HG03432 (cell line): Measurements from ENCODE around the gene ACSS1.

Source experiments
- ATAC-seq: cut with Tn5 transposase; IDR thresholded peaks from one replicate; pipeline ENCODE4 v1.9.1; 2021; ENCODE audit warnings: mild to moderate bottlenecking, moderate library complexity; ENCODE audit not compliant: unreplicated experiment

ACSS1 gene

DNA sequence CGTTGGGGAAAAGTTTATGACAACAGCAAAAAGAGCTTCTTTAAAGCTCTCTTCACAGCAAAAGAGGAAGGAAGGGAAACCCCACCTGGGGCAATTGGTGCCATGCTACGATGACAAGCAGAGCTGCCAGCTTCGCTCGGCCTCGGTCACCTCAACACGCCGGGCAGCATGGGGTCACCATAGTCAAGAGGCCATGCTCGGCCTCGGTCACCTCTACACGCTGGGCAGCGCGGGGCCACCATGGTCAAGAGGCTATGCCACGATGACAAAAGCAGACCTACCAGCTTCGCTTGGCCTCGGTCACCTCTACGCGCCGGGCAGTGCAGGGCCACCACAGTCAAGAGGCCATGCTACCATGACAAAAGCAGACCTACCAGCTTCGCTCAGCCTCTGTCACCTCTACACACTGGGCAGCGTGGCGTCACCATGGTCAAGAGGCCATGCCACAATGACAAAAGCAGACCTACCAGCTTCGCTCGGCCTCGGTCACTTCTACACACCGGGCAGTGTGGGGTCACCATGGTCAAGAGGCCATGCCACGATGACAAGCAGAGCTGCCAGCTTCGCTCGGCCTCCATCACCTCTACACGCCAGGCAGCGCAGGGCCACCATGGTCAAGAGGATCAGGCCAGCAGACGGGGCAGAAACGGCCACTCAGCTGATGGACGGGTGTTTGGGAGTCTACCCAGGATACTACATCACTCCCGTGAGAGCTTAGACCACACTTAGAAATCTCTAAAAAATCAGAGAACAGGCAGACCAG is 77.5 kb downstream of the ACSS1 start:
- no peak for ATAC-seq

DNA sequence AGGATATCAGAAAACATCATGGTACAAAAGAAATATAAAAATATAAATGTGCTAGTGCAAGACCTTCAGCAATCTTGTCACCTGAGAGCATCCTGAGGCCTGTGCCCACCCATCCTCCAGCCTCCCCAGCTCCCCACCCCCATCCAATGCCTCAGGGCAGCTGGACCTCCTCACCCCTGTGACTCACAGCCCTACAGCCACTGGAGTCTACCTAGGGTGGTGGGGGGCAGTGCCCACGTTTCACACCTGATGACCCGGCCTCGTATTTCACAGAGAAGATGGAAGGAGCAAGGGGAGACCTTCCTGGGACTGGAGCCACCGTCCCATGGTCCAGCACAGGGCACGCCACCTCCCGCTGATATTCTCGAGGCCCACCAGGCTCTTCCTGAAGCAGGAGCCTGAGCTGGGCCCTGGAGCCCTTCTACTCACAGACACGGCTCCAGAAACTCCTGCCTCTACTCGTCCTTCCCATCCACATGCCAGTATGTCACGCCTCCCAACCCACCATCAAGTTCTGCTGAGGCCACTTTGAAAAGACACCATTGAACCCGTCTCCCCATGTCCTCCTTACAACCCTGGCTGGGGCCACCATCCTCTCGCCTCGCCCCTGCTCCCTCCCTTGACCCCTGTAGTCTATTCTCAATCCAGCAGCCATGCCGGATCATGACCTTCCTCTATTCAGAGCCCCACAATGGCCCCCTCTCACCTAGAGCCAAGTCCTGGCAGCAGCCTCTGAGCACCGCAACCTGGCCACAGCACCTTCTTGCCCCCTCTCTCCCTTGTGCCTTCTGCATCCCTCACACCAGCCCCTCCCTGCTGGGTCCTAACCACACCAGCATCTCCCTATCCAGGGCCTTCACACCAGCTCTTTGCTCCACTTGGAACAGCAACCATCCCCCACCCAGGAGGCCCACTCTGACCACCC is 78.6 kb downstream of the ACSS1 start:
- no peak for ATAC-seq

DNA sequence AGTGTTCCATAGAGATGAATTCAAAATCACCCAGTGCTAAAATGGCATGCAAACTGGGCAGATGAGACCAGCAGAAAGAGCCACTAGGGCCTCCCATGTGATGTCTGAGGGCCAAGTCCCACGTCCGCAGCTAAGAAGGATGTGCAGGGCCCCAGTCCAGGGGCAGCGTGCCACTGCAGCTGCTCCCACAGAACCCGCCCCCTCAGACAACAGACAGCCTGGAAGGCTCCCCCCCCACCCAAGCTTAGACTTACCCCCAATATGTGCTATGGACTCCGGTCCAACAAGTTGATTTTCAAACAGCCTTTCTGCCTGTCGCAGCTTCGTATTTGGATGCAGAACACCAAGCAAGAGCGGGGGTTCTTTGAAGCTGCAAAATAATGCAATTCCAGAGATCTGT is 79.4 kb downstream of the ACSS1 start:
- ATAC-seq: no peak

GRCh38 chr20:24977797-24978196 is 80.1 kb downstream of the ACSS1 start:
- ATAC-seq: no peak

DNA sequence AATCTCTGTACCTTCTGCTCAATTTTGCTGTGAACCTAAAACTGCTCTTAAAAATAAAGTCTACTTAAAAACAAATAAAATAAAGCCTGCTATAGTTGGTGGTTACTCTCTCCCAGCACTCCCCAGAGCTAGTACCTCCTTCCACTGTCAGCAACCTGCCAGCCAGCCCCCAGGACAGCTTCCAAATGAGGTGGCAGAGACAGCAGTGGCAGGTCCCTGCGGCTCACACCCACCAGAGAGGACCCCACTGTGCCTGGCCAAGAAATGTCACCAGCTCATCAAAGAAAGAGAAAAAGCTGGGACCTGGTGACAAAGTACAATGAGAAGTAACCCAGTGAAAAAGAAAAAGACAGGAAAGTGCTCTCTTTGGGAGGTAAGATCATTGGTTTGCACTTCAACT is 80.6 kb downstream of the ACSS1 start:
- no peak for ATAC-seq

DNA sequence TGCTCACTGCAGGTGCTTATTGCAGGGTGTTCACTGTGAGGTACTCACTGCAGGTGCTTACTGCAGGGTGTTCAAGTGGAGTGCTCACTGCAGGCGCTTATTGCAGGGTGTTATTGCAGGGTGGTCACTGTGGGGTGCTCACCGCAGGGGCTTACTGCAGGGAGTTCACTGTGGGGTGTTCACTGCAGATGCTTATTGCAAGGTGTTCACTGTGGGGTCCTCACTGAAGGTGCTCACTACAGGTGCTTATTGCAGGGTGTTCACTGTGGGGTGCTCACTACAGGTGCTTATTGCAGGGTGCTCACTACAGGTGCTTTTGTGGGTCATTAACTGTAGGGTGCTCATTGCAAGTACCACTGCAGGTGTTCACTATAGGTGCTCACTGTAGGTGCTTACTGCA is 85.6 kb downstream of the ACSS1 start:
- no peak for ATAC-seq

GRCh38 chr20:24971376-24972101 is 86.4 kb downstream of the ACSS1 start:
- ATAC-seq: no peak

GRCh38 chr20:24970754-24971153 is 87.2 kb downstream of the ACSS1 start:
- ATAC-seq: no peak

DNA sequence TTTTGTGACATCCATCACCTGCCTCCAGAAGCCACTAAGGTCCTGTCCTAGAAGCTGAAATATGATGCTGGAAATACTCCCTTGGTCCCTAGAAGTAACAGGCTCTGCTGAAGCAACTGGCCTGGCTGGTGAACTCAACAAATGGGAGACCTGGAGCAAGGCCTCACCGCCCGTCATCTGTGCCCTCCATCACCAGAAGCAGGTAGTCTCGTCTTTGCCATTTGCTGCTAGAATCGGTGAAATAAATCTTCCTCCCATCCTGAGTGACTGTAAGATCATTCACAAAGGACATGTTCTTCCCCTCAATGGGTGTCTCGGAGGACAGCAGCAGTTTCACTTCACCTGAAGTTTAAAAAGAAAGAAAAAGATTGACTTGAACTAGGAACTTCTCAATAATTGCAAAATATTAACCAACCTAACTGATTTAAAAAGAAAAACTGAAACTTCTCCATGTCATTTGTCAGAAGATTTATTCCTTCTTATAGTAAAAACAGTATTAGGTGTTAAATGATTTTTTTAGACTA is 87.8 kb downstream of the ACSS1 start:
- ATAC-seq: no peak

GRCh38 chr20:24969186-24970029 is 88.5 kb downstream of the ACSS1 start:
- no peak for ATAC-seq

DNA sequence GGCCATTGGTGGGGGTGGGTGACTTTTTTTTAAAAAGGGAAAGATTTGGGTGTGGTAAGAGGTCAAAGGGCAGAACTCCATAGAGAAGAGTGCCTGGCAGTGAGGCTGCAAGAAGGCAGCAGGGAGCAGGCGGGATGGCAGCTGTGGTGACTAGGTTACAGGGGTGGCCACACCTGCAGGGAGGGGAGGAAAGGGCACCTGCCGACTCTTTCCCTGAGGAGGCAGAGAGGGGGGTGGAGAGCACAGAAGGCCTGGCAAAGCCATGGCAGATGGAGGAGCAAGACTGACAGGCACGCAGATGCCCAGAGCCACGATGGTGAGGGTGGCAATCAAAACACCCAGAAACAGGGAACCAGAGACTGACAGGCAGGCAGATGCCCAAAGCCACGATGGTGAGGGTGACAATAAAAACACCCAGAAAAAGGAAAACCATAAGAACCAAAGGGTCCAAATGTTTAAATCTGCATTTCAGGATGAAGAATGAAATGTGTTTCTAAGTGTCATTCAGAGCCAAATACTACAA is 89.6 kb downstream of the ACSS1 start:
- ATAC-seq: no peak

DNA sequence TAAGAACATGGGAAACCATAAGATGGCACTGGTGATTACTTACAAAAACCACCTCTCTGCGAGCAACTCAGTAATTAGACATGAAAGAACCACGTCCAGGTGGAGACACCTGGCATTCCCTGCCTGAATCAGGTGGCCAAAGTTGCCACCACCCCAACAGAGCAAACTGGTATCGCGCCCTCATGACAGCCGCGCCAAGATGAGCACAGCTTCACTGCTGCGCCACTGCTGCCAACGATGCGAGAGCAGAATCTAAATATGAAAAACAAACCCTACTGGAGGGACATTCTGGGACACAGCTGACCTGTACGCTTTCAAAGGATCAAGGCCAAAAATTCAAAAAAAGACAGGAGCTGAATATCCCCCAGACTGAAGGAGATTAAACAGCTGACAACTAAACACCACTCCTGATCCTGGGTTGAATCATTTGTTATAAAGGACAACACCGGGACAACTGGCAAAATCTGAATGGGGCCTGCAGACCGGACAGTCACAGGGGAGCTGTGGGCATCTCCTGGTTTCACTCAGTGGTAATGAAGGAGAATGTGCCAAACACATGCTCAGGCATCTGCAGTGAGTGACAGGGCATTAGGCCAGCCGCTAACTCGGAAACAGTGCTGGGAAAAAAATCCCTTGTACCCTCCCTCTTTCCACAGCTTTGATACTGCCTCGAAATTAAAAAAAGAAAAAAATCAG is 91.5 kb downstream of the ACSS1 start:
- no peak for ATAC-seq

GRCh38 chr20:24965065-24965919 is 92.6 kb downstream of the ACSS1 start:
- ATAC-seq: no peak

GRCh38 chr20:24964506-24964840 is 93.5 kb downstream of the ACSS1 start:
- ATAC-seq: no peak

- ATAC-seq: no peak
Measured at GRCh38 chr20:24963672-24964505, 94.0 kb downstream of the ACSS1 start.

- no peak for ATAC-seq
Measured at GRCh38 chr20:24962510-24962909, 95.4 kb downstream of the ACSS1 start.

GRCh38 chr20:24962182-24962492 is 95.8 kb downstream of the ACSS1 start:
- ATAC-seq: no peak
